HFF-Myc (cell line): ENCODE data around the gene ULK2.

ENCODE experiments used
- DNase-seq: peaks from one replicate; pipeline ENCODE4 v3.0.0-alpha.2; 2011; ENCODE audit warnings: low read depth; ENCODE audit errors: extremely low read depth
- H3K4me3 ChIP-seq: replicated peaks from 2 replicates; pipeline ENCODE4 v1.5.1; 2011; ENCODE audit warnings: low read depth, mild to moderate bottlenecking, control low read depth, low read length
- TF ChIP-seq, protein P1 (sequence below): IDR thresholded peaks from 2 replicates; pipeline ENCODE4 v1.5.1; 2012; ENCODE audit warnings: mild to moderate bottlenecking, low read depth, low read length, control low read depth; ENCODE audit errors: missing control alignments

The ULK2 gene

GRCh38 chr17:19800571-19800970, 67.2 kb downstream of the ULK2 start:
- no peak for DNase-seq
- TF ChIP-seq, protein P1, sequence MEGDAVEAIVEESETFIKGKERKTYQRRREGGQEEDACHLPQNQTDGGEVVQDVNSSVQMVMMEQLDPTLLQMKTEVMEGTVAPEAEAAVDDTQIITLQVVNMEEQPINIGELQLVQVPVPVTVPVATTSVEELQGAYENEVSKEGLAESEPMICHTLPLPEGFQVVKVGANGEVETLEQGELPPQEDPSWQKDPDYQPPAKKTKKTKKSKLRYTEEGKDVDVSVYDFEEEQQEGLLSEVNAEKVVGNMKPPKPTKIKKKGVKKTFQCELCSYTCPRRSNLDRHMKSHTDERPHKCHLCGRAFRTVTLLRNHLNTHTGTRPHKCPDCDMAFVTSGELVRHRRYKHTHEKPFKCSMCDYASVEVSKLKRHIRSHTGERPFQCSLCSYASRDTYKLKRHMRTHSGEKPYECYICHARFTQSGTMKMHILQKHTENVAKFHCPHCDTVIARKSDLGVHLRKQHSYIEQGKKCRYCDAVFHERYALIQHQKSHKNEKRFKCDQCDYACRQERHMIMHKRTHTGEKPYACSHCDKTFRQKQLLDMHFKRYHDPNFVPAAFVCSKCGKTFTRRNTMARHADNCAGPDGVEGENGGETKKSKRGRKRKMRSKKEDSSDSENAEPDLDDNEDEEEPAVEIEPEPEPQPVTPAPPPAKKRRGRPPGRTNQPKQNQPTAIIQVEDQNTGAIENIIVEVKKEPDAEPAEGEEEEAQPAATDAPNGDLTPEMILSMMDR, result no peak
- H3K4me3 ChIP-seq, result no peak overlapping the region

- no peak for DNase-seq
- H3K4me3 ChIP-seq, result no peak overlapping the region
- TF ChIP-seq, protein P1, result no peak
These were observed 67.9 kb downstream of the ULK2 start for GRCh38 chr17:19799796-19800195.

DNA sequence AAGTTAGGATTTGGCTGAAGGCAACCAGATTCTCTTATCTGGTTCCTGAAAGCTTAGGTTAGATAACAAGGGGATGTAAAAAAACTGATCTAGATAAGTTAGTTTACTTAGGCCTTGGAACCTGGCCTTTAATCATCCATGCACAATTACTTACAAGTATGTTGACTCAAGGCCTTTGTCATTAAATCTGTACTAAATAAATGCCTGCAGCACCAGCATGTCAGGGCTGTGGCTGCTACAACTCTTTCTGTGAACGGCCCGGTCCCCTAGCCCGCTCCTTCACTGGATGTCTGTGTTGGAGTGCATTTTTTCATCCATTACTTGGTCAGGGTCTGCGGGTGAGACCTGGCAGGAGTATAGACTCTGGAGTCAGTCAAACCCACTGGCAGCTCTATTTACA, 71.3 kb downstream of the ULK2 start:
- no peak for DNase-seq
- no peak overlapping the region for H3K4me3 ChIP-seq
- TF ChIP-seq, protein P1, result no peak

GRCh38 chr17:19791918-19792550, 75.7 kb downstream of the ULK2 start:
- DNase-seq, result no peak
- TF ChIP-seq, protein P1, result no peak
- H3K4me3 ChIP-seq, result no peak overlapping the region

DNA sequence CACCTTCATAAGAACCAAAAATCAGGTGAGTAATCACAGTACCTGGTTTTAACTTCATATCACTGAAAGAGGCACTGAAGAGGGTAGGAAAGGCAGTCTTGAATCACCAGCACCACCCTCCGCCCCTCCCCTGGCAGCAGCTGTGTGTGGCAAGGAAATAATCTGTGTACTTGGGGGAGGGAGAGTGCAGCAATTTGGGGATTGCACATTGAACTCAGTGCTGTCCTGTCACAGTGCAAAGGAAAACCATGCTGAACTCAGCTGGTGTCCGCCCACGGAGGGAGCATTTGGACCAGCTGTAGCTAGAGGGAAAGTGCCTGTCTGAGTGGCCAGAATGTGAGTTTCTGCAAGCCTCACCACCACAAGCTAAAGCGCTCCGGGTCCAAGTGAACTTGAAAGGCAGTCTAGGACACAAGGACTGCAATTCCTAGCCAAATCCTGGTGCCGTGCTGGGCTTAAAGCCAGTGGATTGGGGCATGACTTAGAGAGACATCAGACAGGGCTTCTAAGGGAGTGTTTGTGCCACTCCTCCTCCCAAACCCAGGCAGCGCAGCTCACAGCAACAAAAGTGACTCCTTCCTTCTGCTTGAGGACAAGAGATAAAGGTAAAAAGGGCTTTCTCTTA, 79.9 kb downstream of the ULK2 start:
- no peak overlapping the region for H3K4me3 ChIP-seq
- TF ChIP-seq, protein P1, result no peak
- no peak for DNase-seq

DNA sequence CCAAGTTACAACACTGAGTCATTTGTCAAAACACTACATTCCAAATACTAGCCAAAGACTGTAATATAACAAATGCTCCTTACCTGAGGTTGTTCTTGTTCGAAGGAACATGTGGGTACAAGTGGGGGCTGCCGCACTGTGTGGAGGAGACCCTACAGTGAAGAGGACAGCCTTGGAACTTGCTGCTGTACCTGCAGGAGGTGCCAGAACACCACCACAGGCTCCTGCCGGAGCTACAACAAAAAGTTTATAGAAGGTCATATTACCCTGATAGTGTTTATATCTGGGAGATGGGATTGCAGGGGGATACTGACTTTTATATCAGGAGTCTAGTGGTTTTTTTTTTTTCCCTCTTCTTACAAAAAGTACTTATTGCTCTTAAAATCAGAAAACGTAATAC, 81.9 kb downstream of the ULK2 start:
- TF ChIP-seq, protein P1, result peak; percentile 31
- H3K4me3 ChIP-seq, result no peak overlapping the region
- no peak for DNase-seq
